ENCODE data around the gene TMEM51.
A peak's percentile ranks its signal among the peaks of the same experiment; 100 is the strongest.
"Not testable (repeated sequence)": the region's sequence is repeated elsewhere in the genome, so short reads cannot be mapped to it uniquely, and the experiment has no call there.

Gene TMEM51

DNA sequence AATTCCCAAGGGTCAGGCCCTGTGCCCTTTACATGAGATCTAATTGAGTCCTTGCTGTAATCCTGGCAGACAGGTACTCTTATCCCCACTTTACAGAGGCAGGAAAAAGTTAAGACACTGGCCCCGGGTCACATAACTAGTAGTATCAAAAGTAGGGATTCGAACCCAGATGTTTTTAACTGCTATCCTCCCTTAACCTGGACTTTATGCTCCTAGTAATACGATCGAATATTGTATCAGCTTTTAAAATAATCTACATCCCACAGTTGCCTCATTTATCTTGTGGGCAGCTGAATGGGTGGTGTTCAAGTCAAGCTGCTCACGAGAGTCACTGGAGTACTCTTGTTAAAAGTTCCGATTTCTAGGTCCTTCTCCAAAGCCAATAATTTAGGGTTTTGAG is 25.5 kb upstream of the TMEM51 start:
- DNase-seq (ENCODE audit: low spot score), result no peak

GRCh38 chr1:15128520-15129313 is 24.8 kb upstream of the TMEM51 start:
- peak; percentile 31 for DNase-seq (ENCODE audit: low spot score)

DNA sequence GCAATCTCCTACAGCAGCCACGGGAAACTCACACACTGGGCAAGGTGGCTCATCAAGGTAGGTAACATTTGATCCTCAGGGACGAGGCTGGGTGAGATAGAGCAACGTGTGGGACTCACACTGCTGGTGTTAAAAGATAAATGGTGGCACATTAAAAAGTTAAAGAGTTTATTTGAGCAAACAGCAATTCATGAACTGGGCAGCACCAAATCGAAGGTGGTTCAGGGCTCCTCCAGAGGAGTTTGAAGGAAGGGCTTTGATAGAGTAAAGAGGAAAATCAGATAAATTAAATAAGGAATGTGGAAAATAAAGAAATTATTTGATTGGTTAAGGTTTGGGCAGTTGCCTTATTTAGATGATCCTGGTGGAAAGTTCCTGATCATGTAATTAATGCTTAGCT is 23.6 kb upstream of the TMEM51 start:
- DNase-seq (ENCODE audit: low spot score), result no peak

DNA sequence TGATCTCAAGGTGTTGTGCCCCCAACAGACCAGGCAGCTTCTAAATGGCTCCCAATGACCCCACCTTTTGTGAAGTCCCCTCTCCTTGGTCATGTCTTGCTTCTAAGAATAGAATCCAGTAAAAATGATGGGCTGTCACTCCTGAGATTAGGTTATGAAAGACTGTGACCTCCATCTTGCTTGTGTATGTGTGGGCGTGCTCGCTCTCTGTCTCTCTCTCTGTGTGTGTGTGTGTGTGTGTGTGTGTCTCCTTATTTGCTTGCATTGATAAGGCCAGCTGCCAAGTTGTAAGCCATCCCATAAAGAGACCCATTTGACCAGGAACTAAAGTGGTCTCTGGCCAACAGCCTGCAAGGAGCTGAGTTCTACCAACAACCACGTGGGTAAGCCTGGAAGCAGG is 22.9 kb upstream of the TMEM51 start:
- no peak for DNase-seq (ENCODE audit: low spot score)

GRCh38 chr1:15132965-15133364 is 20.6 kb upstream of the TMEM51 start:
- no peak for DNase-seq (ENCODE audit: low spot score)

DNA sequence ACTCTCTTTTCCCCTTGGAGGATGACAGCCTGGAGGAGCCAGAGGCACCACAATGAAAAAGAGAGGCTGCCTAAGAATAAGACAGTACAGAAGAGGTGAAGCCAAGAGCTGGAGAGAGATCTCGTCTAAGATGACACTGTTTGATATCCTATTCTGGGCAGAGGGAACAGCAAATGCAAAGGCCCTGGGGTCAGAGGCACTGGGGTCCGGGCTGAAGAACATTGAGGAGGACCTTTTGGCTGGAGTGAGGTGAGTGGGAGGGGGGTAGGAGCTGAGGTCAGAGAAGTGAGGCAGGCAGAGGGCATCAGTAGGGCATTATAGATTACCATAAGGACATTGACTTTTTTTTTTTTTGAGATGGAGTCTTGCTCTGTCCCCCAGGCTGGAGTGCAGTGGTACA is 19.3 kb upstream of the TMEM51 start:
- DNase-seq (ENCODE audit: low spot score), result no peak

DNA sequence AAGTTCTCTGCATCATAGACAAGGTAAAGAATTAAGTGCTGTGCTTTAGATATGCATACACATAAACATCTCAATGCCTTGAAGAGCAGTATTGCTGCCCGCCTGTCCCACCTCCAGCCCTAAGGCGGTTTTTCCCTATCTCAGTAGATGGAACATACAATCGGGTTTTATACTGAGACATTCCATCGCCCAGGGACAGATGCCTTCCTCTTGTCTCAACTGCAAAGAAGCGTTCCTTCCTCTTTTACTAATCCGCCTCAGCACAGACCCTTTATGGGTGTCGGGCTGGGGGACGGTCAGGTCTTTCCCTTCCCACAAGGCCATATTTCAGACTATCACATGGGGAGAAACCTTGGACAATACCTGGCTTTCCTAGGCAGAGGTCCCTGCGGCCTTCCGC is 17.9 kb upstream of the TMEM51 start:
- DNase-seq (ENCODE audit: low spot score), result not testable (repeated sequence)

DNA sequence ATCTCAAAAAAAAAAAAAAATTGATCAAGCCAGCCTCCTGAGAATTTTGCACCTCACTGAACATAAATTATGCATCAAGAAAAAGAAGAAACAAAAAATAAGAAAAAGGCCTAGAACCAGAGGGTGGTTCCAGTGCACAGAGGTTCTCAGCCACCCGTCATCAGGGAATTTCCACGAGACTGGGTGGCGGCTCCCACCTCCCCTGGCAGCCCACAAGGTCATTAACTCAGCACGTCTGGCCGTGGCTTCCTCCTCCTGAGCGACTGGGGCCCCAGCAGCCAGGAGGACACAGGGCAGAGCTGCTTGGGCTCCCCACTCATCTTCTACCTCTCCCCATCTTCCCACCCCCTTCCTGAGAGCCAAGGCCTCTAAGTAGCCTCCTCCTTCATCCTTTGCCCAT is 15.7 kb upstream of the TMEM51 start:
- DNase-seq (ENCODE audit: low spot score), result no peak

DNA sequence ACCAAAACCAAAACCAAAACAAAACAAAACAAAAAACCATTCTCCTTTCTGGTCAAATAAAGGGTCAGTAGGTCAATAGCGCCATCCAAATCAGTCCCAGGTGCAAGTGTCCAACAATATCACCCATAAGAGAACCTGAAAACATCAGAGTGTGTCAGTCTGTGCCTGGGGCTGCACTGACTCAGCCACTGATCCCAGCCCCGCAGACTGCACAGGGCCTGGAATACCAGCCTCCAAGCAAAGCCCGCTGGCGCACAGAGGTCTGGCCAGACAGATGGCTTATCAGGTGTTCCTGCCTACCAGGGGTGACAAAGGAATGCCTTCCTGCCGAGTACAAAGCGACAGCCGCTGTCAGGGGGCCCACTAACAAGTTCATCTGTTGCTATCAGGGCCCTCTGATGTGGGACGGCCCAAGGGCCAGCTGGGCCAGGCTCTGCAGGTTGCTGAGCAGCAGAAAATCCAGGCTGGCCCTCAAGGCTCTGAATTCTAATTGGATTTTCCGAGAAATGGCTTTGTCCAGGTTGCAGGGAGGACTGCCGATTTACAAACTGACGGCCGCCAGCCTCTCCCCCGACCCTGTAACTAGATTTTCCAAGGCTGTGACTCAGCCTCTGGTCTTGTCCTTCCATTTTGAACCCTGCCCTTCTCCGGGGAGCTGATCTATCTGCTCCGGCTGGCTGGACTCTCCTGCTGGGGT is 13.7 kb upstream of the TMEM51 start:
- no peak for DNase-seq (ENCODE audit: low spot score)

GRCh38 chr1:15141935-15142539 is 11.5 kb upstream of the TMEM51 start:
- DNase-seq (ENCODE audit: low spot score), result no peak

GRCh38 chr1:15145327-15145726 is 8.2 kb upstream of the TMEM51 start:
- no peak for DNase-seq (ENCODE audit: low spot score)

GRCh38 chr1:15146142-15146680 is 7.3 kb upstream of the TMEM51 start:
- DNase-seq (ENCODE audit: low spot score), result no peak

DNA sequence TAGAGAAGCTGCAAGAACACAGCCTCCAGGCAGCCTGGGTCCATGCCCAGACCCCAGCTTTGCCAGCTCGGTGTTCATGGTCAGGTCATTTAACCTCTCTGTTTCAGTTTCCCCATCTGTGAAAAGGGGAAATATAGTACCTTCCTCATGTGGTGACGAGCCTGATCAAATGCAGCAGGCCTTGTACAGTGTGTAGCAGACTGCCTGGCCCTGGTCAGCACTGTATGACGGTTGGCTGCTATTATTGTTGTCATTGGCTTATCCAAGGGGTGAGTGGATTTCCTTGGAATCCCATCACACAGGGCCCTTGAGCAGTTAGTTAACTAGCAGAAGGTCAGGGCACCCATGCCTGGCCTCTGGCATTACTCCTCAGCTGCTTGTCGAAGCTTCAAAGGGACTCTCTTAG is 6.6 kb upstream of the TMEM51 start:
- no peak for DNase-seq (ENCODE audit: low spot score)

DNA sequence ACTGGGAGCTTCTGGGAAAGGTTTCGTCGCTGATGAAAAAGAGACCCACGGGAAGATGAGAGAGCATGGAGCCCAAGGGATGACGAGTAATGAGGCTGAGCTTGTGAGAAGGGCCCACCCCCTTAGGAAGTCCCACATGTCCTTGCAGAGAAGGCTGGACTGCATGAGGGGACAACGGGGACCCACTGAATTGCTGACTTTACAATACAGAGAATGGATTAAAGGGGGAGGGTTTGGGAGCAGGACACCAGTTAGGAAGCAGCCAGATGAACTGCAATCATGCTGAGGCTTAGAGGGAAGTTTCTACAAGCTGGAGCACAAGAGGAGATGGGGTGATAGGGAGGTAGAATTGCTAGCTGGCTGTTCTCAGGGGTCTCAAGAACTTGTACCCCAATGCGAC is 5.5 kb upstream of the TMEM51 start:
- DNase-seq (ENCODE audit: low spot score), result no peak

DNA sequence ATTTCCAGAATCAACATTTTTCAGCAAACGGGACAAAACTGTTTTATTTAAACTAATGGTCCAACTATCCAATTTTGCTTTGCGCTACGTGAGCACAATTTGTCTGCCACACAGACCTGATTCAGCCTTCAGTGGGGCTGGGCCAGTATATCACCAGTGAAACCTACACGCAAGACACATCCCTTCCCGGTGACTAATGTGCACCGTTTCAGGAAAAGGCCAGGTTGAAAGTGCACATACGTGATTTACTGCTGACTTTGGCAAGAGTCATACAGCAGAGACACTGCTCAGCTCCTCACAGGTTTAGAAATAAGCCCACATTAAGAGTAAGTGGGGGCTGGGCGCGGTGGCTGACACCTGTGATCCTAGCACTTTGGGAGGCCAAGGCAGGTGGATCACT is 5.1 kb upstream of the TMEM51 start:
- DNase-seq (ENCODE audit: low spot score), result no peak

DNA sequence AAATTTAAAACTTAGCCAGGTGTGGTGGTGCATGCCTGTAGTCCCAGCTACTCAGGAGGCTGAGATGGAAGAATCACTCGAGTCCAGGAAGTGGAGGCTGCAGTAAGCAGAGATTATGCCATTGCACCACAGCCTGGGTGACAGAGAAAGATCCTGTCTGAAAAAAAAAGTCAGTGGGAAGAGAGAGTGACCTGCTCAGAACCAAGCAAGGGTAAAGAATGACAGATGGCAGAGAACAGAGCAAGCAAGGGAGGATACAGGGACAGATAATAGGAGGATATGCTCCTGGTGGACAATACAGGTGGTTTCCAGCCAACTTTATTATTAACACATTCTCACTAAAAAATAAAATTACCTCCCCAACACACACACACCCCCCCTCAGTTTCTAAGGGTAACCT is 4.6 kb upstream of the TMEM51 start:
- no peak for DNase-seq (ENCODE audit: low spot score)

- DNase-seq (ENCODE audit: low spot score), result no peak
These were observed 3.2 kb upstream of the TMEM51 start for GRCh38 chr1:15150376-15150775.

- no peak for DNase-seq (ENCODE audit: low spot score)
These were observed 2.2 kb upstream of the TMEM51 start for GRCh38 chr1:15151377-15151806.

DNA sequence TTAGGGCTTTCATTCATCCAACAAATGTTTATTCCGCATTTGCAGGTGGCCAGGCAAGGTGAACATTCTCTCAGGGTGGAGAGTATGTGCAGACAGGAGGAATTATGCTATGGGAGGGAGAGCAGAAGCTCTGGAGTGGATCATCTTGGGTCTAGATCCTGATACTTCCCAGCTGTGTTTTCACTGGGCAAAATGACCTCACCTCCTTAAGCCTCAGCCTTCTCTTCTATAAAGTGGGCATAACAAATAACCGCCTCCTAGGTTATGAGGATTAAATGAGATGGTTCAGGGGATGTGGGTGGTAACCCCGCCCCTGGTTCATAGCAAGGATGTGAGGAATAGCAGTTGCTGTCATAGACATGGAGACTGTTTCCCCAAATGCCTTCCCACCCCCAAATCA is 1.7 kb upstream of the TMEM51 start:
- no peak for DNase-seq (ENCODE audit: low spot score)

DNA sequence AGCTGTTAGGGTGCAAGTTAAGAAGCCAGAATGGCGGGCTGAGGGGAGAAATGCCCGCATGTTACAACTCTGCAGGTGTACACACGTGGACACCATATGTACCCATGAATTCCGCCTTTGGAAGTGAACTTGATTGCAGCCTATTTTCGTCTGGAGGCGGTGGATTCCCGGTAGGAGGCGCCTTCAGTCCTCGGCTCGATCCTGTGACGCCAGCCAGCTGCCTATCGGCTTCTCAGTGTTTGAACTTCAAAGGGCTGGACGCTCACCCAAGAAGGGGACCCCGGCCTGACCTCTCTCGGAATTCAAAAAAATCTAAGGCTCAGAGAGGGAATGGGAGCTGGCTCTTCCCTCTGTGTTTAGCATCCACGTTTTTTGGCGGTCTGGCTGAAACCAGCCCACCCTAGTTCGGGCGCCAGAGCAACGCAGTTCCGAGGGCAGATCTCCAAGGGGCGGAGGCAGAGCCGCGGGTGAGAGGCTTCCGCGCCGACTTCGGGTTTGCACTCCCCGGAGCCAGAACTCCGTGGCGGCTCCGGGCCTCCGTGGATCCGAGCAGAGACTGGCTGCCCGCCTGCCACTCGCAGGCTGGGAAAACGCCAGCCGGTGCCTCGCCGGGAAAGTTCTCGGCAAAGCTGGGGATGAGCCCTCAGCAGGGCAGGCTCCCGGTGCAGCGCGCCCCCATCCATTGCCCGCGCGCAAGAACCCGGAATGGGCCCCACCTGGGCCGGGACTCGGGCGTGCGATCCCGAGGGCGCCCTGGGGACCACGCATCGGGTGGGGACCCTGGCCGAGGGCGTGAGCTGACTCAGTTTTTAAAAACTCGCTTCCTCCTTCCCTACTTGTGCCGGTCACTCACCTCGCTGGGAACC is 996 bp upstream of the TMEM51 start:
- DNase-seq (ENCODE audit: low spot score), result peak; percentile 67

DNA sequence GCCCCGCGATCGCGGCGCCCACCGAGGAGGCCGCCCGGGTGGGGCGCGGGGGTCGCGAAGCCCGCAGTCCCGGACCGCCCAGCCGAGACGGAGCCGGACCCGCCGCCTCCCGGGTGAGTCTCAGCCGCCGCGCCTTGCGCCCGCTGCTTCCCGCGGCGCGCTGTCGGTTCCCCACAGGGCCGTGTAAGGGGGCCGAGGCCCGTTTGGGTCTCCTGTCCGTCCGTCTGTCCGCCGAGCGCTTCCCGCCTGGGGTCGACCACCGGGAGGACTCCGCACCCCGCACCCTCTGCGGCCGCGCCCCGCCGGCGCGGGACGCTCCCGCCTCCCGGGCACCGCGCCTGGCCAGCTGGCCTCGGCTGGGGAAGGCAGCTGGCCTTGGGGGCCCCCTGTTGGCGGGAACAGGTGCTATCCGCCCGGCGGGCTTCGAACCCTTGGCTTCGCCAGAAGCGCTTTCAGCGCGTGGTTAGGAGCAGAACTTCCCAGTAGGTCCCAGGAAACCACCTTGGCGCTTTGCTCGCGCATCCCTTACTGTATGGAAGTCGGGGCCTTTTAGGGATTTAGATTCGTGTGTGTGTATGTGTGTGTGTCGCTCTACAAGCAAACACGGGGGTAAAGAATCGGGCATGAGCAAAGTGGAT is 414 bp downstream of the TMEM51 start:
- DNase-seq (ENCODE audit: low spot score), result peak; percentile 21

All from globus pallidus (tissue), 1 donor.